AG04449 (cell line): ENCODE data around the gene NMRK1.

Experiments used
- CTCF ChIA-PET: fragments of 350-600 bp; formaldehyde crosslinking; extraction: SDS; loops from one replicate; lab custom pipeline; 2021; ENCODE audit warnings: antibody characterized with exemption; lab: Yijun Ruan, JAX
- POLR2A ChIA-PET: fragments of 400-600, 350-600 bp; formaldehyde crosslinking; extraction: SDS; loops from one replicate; lab custom pipeline; 2020; ENCODE audit warnings: antibody characterized with exemption, inconsistent platforms; lab: Yijun Ruan, JAX
- DNase-seq: peaks from one replicate; pipeline ENCODE4 v3.0.0-alpha.2; 2010; ENCODE audit warnings: low read depth, low spot score
- H3K4me3 ChIP-seq: 2 replicates; pipeline ENCODE4 v1.5.1; 2011; ENCODE audit warnings: low read depth, mild to moderate bottlenecking, control low read depth, low read length
- TF ChIP-seq, protein P1 (sequence below): IDR thresholded peaks from one replicate; pipeline ENCODE4 v1.5.1; 2011; ENCODE audit warnings: mild to moderate bottlenecking, moderate library complexity, low read length, control low read depth, inconsistent platforms; ENCODE audit not compliant: insufficient read depth; ENCODE audit errors: missing control alignments

The NMRK1 gene

GRCh38 chr9:75072895-75073294 lies 15.1 kb downstream of the NMRK1 start:
- CTCF ChIA-PET, result interaction anchor here (0.8 to 4.2 kb wide), 3 partner anchors 11 to 298 kb away, joined by 3 to 170 read pairs (median 3); no protein-coding TSS in a partner anchor

GRCh38 chr9:75071530-75072122 lies 16.3 kb downstream of the NMRK1 start:
- POLR2A ChIA-PET, result no interaction called here
- no peak overlapping the region for H3K4me3 ChIP-seq
- no peak for DNase-seq
- TF ChIP-seq, protein P1, sequence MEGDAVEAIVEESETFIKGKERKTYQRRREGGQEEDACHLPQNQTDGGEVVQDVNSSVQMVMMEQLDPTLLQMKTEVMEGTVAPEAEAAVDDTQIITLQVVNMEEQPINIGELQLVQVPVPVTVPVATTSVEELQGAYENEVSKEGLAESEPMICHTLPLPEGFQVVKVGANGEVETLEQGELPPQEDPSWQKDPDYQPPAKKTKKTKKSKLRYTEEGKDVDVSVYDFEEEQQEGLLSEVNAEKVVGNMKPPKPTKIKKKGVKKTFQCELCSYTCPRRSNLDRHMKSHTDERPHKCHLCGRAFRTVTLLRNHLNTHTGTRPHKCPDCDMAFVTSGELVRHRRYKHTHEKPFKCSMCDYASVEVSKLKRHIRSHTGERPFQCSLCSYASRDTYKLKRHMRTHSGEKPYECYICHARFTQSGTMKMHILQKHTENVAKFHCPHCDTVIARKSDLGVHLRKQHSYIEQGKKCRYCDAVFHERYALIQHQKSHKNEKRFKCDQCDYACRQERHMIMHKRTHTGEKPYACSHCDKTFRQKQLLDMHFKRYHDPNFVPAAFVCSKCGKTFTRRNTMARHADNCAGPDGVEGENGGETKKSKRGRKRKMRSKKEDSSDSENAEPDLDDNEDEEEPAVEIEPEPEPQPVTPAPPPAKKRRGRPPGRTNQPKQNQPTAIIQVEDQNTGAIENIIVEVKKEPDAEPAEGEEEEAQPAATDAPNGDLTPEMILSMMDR, result no peak
- CTCF ChIA-PET, result interaction anchor here (0.8 to 1.6 kb wide), 5 partner anchors 16 to 296 kb away, joined by 3 to 5 read pairs (median 4); partner anchors contain the start of genes C9orf40 and NMRK1

More at GRCh38 chr9:75072895-75073294, 15.1 kb downstream of the NMRK1 start:
- H3K4me3 ChIP-seq, result no peak overlapping the region
- POLR2A ChIA-PET, result no interaction called here
- no peak for DNase-seq
- TF ChIP-seq, protein P1, result no peak

- CTCF ChIA-PET, result interaction anchor here (0.7 to 3.2 kb wide), 7 partner anchors 9 to 296 kb away, joined by 3 to 14 read pairs (median 5); partner anchors contain the start of genes C9orf40 and CARNMT1
- H3K4me3 ChIP-seq, result no peak overlapping the region
- POLR2A ChIA-PET, result no interaction called here
- no peak for DNase-seq
- TF ChIP-seq, protein P1, result no peak
These were observed 18.8 kb downstream of the NMRK1 start for GRCh38 chr9:75069171-75069570.

- DNase-seq, result no peak
- POLR2A ChIA-PET, result no interaction called here
- CTCF ChIA-PET, result interaction anchor here (0.7 to 3.2 kb wide), 6 partner anchors 8 to 294 kb away, joined by 3 to 18 read pairs (median 8); no protein-coding TSS in a partner anchor
- no peak overlapping the region for H3K4me3 ChIP-seq
- TF ChIP-seq, protein P1, result no peak
These were observed 20.1 kb downstream of the NMRK1 start for GRCh38 chr9:75067894-75068293.

- no peak overlapping the region for H3K4me3 ChIP-seq
- ChIA-PET CTCF (interaction anchor here (0.6 to 2.9 kb wide), 6 partner anchors 9 to 289 kb away, joined by 3 to 12 read pairs (median 6); no protein-coding TSS in a partner anchor), POLR2A (interaction anchor here (1.1 to 1.4 kb wide), 2 partner anchors 37 to 292 kb away, joined by 3 read pairs; no protein-coding TSS in a partner anchor)
- TF ChIP-seq, protein P1, result no peak
- no peak for DNase-seq
These were observed 22.4 kb downstream of the NMRK1 start for GRCh38 chr9:75065510-75065909.
